Thyroid gland (tissue), 4 donors: ENCODE results near the gene EFNB2. TPM values are rescaled to one million over a fixed set of nuclear protein-coding genes. Genes with fewer than 3 reads are reported as not detected.
A peak's percentile ranks its signal among the peaks of the same experiment; 100 is the strongest.

Experiments
- DNase-seq, 2 donors: peaks; one replicate each; pipeline ENCODE4 v3.0.0-alpha.2; 2019
- H3K27ac ChIP-seq, 3 donors: fragments of 200-600 bp; sonication (generic); 1 replicate in 2 of 3; 2 replicates in 1 of 3; pipeline ENCODE4 v1.5.1; 2016 to 2019; ENCODE audit warnings: mild to moderate bottlenecking in 1 of 3, moderate library complexity in 1 of 3
- H3K27me3 ChIP-seq: fragments of 200-600 bp; sonication (generic); one replicate; pipeline ENCODE4 v1.5.1; 2019
- H3K36me3 ChIP-seq, 2 donors: fragments of 200-600 bp; sonication (generic); one replicate each; pipeline ENCODE4 v1.5.1; 2016 to 2019
- H3K4me1 ChIP-seq, 2 donors: fragments of 200-600 bp; sonication (generic); one replicate each; pipeline ENCODE4 v1.5.1; 2017 to 2019
- H3K4me3 ChIP-seq, 3 donors: fragments of 200-600 bp; sonication (generic); replicated peaks in 1 of 3; 1 replicate in 2 of 3; 2 replicates in 1 of 3; pipeline ENCODE4 v1.5.1; 2016; ENCODE audit warnings: mild to moderate bottlenecking in 1 of 3
- H3K9me3 ChIP-seq: fragments of 200-600 bp; sonication (generic); one replicate; pipeline ENCODE4 v1.5.1; 2017
- POLR2A ChIP-seq, 2 donors: fragments of 450-650 bp; IDR thresholded peaks; one replicate each; pipeline ENCODE4 v1.6.1; 2017; ENCODE audit warnings: antibody characterized with exemption in 2 of 2, mild to moderate bottlenecking in 2 of 2, moderate library complexity in 1 of 2
- WGBS, 2 donors: methylation state at CpG; one replicate each; pipeline ENCODE4 v1.1.5; 2017; 5-methylcytosine and 5-hydroxymethylcytosine counted together
- intact Hi-C: fragments of 100-400 bp; cut with DNase I; formaldehyde crosslinking; loops from one replicate; pipeline ENCODE4 v1.15.1; 2023
- total RNA-seq, 4 donors: library from RNA; depleted of rRNA; stranded (reverse); fragments of >200 nt; gene quantifications; one replicate each; pipeline ENCODE4 v1.2.3, GENCODE V29; 2016
- TF ChIP-seq, protein P1 (sequence below), 6 experiments: fragments of 200-600 bp in 3 of 6; fragments of 450-650 bp in 3 of 6; sonication (generic) in 3 of 6; IDR thresholded peaks; one replicate each; pipeline ENCODE4 v1.5.1; 2016 to 2019; ENCODE audit warnings: antibody characterized with exemption in 6 of 6, mild to moderate bottlenecking in 2 of 6, inconsistent platforms in 1 of 6, moderate library complexity in 1 of 6

Gene EFNB2
- total RNA-seq, 4 donors from 2014 or later, result 10.8 to 22.5 (median 17.0) TPM

DNA sequence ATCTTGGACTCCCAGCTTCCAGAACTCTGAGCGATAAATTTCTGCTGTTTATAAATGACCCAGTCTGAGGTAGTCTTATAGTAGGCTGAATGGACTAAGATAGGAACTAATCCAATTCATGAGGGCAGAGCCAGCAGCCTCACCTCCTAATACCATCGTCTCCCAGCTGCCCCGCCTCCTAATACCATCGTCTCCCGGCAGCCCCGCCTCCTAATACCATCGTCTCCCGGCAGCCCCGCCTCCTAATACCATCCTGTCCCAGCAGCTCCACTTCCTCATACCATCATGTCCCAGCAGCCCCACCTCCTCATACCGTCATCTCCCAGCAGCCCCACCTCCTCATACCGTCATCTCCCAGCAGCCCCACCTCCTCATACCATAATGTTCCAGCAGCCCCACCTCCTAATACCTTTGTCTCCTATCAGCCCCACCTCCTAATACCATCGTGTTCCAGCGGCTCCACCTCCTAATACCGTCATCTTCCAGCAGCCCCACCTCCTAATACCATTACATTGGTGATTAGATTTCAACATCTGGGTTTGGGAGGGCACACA is 34.9 kb upstream of the EFNB2 start:
- intact Hi-C loops, result no loop called here
- Histone ChIP-seq H3K36me3 (no peaks in the 10 kb centered on the region), H3K27me3 (no peaks in the 10 kb centered on the region), H3K4me3 (no peak overlapping the region), H3K27ac (no peak overlapping the region), H3K9me3 (no peaks in the 10 kb centered on the region), H3K4me1 (peaks cover 16 to 29% of the 10 kb centered on the region in 2 donors)
- WGBS, 2 donors, result 47 to 49% methylated on average over 14 of the region's 14 CpGs
- TF ChIP-seq, protein P1, sequence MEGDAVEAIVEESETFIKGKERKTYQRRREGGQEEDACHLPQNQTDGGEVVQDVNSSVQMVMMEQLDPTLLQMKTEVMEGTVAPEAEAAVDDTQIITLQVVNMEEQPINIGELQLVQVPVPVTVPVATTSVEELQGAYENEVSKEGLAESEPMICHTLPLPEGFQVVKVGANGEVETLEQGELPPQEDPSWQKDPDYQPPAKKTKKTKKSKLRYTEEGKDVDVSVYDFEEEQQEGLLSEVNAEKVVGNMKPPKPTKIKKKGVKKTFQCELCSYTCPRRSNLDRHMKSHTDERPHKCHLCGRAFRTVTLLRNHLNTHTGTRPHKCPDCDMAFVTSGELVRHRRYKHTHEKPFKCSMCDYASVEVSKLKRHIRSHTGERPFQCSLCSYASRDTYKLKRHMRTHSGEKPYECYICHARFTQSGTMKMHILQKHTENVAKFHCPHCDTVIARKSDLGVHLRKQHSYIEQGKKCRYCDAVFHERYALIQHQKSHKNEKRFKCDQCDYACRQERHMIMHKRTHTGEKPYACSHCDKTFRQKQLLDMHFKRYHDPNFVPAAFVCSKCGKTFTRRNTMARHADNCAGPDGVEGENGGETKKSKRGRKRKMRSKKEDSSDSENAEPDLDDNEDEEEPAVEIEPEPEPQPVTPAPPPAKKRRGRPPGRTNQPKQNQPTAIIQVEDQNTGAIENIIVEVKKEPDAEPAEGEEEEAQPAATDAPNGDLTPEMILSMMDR (IDR thresholded peaks at IDR 0.05), result no peak
- TF ChIP-seq POLR2A (IDR thresholded peaks at IDR 0.05), result no peak
- peak; percentile 41 to 68 for DNase-seq

- Histone ChIP-seq H3K9me3 (no peaks in the 10 kb centered on the region), H3K36me3 (no peaks in the 10 kb centered on the region), H3K4me3 (no peak overlapping the region), H3K27me3 (no peaks in the 10 kb centered on the region), H3K4me1 (peaks cover 23 to 38% of the 10 kb centered on the region in 2 donors), H3K27ac (no peak overlapping the region)
- no peak for DNase-seq
- TF ChIP-seq POLR2A (IDR thresholded peaks at IDR 0.05), result no peak
- TF ChIP-seq, protein P1 (IDR thresholded peaks at IDR 0.05), result no peak
- 79 to 88% methylated on average over 3 of the region's 3 CpGs for WGBS, 2 donors
- intact Hi-C loops, result no loop called here
Measured at GRCh38 chr13:106569233-106570095, 34.0 kb upstream of the EFNB2 start.

GRCh38 chr13:106568299-106569003 is 33.0 kb upstream of the EFNB2 start:
- intact Hi-C loops, result no loop called here
- no peak for DNase-seq
- H3K36me3 ChIP-seq, result no peaks in the 10 kb centered on the region
- no peaks in the 10 kb centered on the region for H3K9me3 ChIP-seq
- peaks cover 23 to 38% of the 10 kb centered on the region in 2 donors for H3K4me1 ChIP-seq
- 27 to 30% methylated on average over 11 of the region's 11 CpGs for WGBS, 2 donors
- H3K27me3 ChIP-seq, result no peaks in the 10 kb centered on the region
- H3K4me3 ChIP-seq, result peak overlapping the region; percentile 75 to 99 (median 94)
- TF ChIP-seq, protein P1 (IDR thresholded peaks at IDR 0.05), result no peak
- no peak for TF ChIP-seq POLR2A (IDR thresholded peaks at IDR 0.05)
- H3K27ac ChIP-seq, result peak overlapping the region in 1 of 3 donors; percentile 98

GRCh38 chr13:106567474-106568298 is 32.2 kb upstream of the EFNB2 start, which contains the start of gene ARGLU1:
Gene ARGLU1 (minus strand): TSS chr13:106568137. CDS start chr13:106567919, 218 bp downstream.
- H3K27me3 ChIP-seq, result no peaks in the 10 kb centered on the region
- H3K9me3 ChIP-seq, result no peaks in the 10 kb centered on the region
- DNase-seq, result peak; percentile 90 to 94
- no peaks in the 10 kb centered on the region for H3K36me3 ChIP-seq
- WGBS, 2 donors, result 1% methylated on average over 48 to 58 of the region's 108 CpGs
- intact Hi-C loops, result no loop called here
- peak within 1 kb of the TSS; percentile 75 to 99 (median 94) for H3K4me3 ChIP-seq
- peak; percentile 78 to 95 for TF ChIP-seq POLR2A (IDR thresholded peaks at IDR 0.05)
- TF ChIP-seq, protein P1 (IDR thresholded peaks at IDR 0.05), result no peak
- H3K27ac ChIP-seq, result peak within 1 kb of the TSS; percentile 92 to 99 (median 98)
- H3K4me1 ChIP-seq, result peaks cover 23 to 36% of the 10 kb centered on the region in 2 donors
